ENCODE results near the gene NUDT1. TPM values are rescaled to one million over a fixed set of nuclear protein-coding genes. Genes with fewer than 3 reads are reported as not detected.

The NUDT1 gene
- total RNA-seq, 1 donor from 2014 or later: 14.2 TPM

- peaks cover 2% of the 10 kb centered on the region for H3K4me1 Mint-ChIP-seq (ENCODE audit: unreplicated experiment)
- peaks cover 7% of the 10 kb centered on the region for H3K36me3 Mint-ChIP-seq (ENCODE audit: low read depth, unreplicated experiment)
- TF ChIP-seq, protein P1, sequence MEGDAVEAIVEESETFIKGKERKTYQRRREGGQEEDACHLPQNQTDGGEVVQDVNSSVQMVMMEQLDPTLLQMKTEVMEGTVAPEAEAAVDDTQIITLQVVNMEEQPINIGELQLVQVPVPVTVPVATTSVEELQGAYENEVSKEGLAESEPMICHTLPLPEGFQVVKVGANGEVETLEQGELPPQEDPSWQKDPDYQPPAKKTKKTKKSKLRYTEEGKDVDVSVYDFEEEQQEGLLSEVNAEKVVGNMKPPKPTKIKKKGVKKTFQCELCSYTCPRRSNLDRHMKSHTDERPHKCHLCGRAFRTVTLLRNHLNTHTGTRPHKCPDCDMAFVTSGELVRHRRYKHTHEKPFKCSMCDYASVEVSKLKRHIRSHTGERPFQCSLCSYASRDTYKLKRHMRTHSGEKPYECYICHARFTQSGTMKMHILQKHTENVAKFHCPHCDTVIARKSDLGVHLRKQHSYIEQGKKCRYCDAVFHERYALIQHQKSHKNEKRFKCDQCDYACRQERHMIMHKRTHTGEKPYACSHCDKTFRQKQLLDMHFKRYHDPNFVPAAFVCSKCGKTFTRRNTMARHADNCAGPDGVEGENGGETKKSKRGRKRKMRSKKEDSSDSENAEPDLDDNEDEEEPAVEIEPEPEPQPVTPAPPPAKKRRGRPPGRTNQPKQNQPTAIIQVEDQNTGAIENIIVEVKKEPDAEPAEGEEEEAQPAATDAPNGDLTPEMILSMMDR (IDR thresholded peaks at IDR 0.05; ENCODE audit: unreplicated experiment): no peak
- H3K4me3 Mint-ChIP-seq (ENCODE audit: unreplicated experiment): no peak overlapping the region
- H3K27ac Mint-ChIP-seq (ENCODE audit: unreplicated experiment): no peak overlapping the region
- DNase-seq (ENCODE audit: low spot score): no peak
- H3K27me3 Mint-ChIP-seq (ENCODE audit: unreplicated experiment): peaks cover 3% of the 10 kb centered on the region
- H3K9me3 Mint-ChIP-seq (ENCODE audit: unreplicated experiment): no peaks in the 10 kb centered on the region
Observed at GRCh38 chr7:2254429-2255144, 12.6 kb downstream of the NUDT1 start.

DNA sequence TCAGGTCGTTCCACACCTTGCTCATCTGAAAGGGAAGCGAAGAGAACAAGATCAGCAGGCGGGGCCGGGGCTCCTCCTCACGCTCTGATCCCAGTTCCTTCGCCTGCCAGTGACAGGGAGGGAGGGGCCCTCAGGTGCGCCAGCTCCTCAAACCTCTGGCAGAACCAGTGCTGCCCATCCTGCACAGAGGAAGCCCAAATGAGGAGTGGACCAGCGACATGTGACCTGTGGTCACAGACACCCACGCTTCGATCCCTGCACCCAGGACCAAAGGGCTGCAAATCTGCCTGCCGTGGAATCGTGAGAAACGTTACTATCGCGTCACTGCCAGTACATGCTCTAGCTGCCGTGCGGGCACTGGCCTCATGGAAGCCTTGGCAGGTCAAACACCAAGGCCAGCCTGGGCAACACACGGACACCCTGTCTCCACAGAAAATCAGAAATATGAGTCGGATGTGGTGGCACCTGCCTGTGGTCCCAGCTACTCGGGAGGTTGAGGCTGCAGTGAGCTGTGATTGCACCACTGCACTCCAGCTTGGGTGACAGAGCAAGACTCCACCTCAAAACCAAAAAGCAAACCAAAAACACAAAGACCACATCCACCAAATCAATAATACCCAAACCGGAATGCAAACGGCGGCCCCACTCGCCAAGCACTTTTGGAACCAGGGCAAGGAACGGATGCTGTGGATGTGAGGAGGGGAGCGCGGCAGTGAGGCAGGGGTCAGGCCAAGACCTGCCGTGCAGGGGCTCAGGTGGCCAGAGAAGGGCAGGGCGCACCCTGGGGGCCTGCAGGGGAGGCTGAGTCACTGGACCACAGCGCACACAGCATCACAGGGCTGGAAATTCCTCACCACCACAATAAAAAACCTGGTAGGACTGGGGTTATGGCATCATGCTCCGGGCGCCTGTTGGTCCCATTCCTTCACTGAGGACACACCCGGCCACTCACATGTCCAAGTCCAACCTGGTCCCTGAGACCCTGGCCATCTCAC is 13.4 kb downstream of the NUDT1 start:
- Mint-ChIP-seq H3K4me1 (ENCODE audit: unreplicated experiment) (peaks cover 2% of the 10 kb centered on the region), H3K27me3 (ENCODE audit: unreplicated experiment) (peaks cover 3% of the 10 kb centered on the region), H3K27ac (ENCODE audit: unreplicated experiment) (no peak overlapping the region), H3K9me3 (ENCODE audit: unreplicated experiment) (no peaks in the 10 kb centered on the region), H3K4me3 (ENCODE audit: unreplicated experiment) (peak overlapping the region; percentile 54), H3K36me3 (ENCODE audit: low read depth, unreplicated experiment) (peaks cover 11% of the 10 kb centered on the region)
- no peak for DNase-seq (ENCODE audit: low spot score)
- TF ChIP-seq, protein P1 (IDR thresholded peaks at IDR 0.05; ENCODE audit: unreplicated experiment): no peak

- DNase-seq (ENCODE audit: low spot score): no peak
- H3K4me1 Mint-ChIP-seq (ENCODE audit: unreplicated experiment): peaks cover 2% of the 10 kb centered on the region
- peaks cover 8% of the 10 kb centered on the region for H3K36me3 Mint-ChIP-seq (ENCODE audit: low read depth, unreplicated experiment)
- no peaks in the 10 kb centered on the region for H3K9me3 Mint-ChIP-seq (ENCODE audit: unreplicated experiment)
- TF ChIP-seq, protein P1 (IDR thresholded peaks at IDR 0.05; ENCODE audit: unreplicated experiment): no peak
- no peak overlapping the region for H3K27ac Mint-ChIP-seq (ENCODE audit: unreplicated experiment)
- H3K4me3 Mint-ChIP-seq (ENCODE audit: unreplicated experiment): no peak overlapping the region
- H3K27me3 Mint-ChIP-seq (ENCODE audit: unreplicated experiment): peaks cover 3% of the 10 kb centered on the region
Observed at GRCh38 chr7:2256306-2257045, 14.4 kb downstream of the NUDT1 start.

DNA sequence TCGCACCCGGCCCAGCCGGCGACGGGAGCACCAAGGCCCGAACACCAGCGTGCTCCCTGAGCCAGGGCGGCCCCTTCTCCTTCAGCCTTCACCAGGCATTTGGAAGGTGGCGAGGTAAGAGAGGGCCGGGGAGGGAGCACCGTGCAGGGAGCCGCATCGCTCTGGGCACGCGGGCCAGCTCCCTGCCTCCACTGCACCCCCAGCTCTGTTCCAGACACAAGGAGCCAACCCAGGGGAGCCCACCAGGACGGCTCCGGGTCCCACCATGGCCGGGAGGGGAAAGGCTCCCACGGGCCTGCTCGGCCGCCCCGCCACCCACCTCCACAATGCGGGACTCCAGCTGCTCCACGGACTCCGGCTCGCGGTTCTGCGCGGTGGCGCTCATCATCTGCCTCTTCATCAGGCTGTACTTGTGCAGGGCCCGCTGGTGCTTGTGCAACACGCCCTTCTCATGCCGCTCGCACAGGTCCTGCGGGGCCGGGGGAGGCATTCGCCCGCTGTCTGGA is 15.1 kb downstream of the NUDT1 start:
- H3K36me3 Mint-ChIP-seq (ENCODE audit: low read depth, unreplicated experiment): peaks cover 11% of the 10 kb centered on the region
- H3K27ac Mint-ChIP-seq (ENCODE audit: unreplicated experiment): no peak overlapping the region
- TF ChIP-seq, protein P1 (IDR thresholded peaks at IDR 0.05; ENCODE audit: unreplicated experiment): no peak
- peaks cover 3% of the 10 kb centered on the region for H3K27me3 Mint-ChIP-seq (ENCODE audit: unreplicated experiment)
- peaks cover 2% of the 10 kb centered on the region for H3K4me1 Mint-ChIP-seq (ENCODE audit: unreplicated experiment)
- H3K4me3 Mint-ChIP-seq (ENCODE audit: unreplicated experiment): no peak overlapping the region
- no peak for DNase-seq (ENCODE audit: low spot score)
- no peaks in the 10 kb centered on the region for H3K9me3 Mint-ChIP-seq (ENCODE audit: unreplicated experiment)
